Cerebellar cortex (tissue), 1 donor: Measurements from ENCODE around the gene CCDC6.
A peak's percentile ranks its signal among the peaks of the same experiment; 100 is the strongest.

Experiments used
- DNase-seq: peaks from one replicate; pipeline ENCODE4 v3.0.0-alpha.2; 2015; ENCODE audit warnings: low spot score

The CCDC6 gene

GRCh38 chr10:59851864-59852263 is 54.5 kb downstream of the CCDC6 start:
- no peak for DNase-seq

GRCh38 chr10:59847888-59848287 is 58.5 kb downstream of the CCDC6 start:
- DNase-seq: no peak

DNA sequence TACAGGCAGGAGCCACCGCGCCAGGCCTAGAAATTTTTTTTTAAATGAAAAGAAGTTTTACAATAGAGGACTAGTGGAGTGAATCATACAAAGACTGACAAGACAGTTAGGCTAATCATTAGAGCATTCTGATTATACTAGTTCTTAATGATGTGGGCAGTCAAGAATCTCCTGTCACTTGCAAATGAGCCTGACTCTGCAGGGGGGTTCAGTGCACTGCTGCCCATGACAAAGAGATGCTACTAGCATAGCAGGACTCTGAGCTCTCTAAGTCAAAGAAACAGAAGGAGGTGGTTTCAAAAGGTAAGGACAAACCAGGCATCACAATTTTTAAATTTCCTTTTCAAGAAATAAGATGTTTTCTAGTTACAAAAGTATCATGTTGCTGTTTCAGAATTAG is 59.0 kb downstream of the CCDC6 start:
- no peak for DNase-seq

GRCh38 chr10:59844436-59844835 is 61.9 kb downstream of the CCDC6 start:
- DNase-seq: no peak

DNA sequence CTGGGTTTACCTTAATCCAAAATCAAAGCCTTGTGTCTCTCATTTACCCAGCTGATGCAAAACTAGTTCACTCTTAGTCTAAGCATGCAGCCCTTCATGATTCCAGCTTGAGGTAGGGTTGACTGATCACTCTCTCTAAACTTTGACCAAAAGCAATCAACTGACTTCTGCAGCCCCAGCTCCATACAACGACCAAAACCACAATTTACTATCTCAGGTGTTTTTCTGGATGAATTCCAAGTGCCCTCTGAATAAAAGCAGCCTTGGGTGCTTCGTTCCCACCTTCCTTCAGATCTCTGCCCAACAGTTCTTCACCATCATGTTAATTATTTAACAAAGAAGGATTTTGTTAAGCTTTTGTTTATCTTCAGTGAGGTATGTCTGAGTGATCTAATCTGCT is 62.6 kb downstream of the CCDC6 start:
- no peak for DNase-seq

DNA sequence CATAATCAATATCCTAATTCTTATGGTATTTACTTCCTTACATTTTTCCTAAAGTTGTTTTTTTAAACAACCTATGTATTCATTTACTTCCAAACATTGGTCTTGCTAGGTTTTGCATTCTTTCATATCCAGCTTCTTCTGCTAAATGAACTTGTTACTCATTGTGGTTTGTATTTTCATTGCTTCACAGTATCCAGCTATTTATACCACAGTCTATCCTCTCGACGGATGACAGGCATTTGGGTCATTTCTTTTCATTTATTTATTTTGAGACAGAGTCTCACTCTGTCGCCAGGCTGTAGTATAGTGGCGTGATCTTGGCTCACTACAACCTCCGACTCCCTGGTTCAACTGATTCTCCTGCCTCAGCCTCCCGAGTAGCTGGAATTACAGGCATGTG is 66.8 kb downstream of the CCDC6 start:
- DNase-seq: no peak

- no peak for DNase-seq
These were observed 68.1 kb downstream of the CCDC6 start for GRCh38 chr10:59838085-59838789.

GRCh38 chr10:59833810-59834209 is 72.5 kb downstream of the CCDC6 start:
- no peak for DNase-seq

DNA sequence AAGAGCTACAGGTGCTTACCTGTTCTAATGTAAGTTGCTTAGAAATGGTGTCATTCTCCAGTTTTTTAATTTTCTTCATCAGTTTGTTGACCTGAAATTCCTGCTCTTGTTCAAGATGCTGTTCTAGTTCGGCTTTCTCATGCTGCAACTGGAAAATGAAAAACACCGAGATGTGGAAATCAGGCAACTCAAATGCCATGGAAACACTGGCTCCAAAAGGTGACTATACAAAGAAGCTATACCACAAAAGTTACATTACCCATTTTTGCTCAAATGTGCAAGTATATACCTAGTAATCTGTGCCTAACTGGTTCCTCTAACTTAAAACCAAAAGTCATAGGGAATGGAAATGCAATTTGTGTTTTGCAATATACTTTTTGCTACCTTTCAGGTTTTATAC is 73.8 kb downstream of the CCDC6 start:
- DNase-seq: no peak

GRCh38 chr10:59831658-59832503 is 74.5 kb downstream of the CCDC6 start:
- DNase-seq: no peak

DNA sequence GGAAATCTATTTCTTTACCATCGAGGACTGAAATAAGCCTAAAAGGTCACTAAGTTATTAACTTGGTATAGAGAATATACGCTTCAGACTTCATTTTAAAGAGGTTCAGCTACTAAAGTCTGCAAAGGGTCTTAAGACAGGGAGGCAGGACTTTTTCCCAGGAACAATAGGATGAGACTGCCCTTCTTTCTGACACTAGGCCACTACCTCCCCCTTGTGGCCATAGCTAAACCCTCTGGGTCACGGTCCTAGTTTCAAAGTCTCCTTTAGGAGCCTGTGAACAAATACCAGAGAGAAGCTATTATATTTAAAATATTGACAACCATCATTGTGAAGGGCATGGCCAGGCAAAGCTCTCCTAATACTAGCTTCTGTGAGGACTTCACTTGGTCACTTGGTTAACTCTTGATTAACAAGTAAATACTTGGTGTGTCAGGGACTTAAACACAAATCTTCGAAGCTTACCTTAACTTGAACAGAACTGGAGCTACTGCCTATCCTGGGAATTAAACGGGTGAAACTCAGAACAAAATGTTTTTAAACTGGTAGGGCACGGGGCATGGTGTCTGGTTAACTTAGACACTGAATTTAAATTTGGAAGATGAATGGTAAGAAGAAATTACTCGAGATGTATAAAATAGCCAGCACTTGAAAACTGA is 75.6 kb downstream of the CCDC6 start:
- DNase-seq: peak; percentile 80

DNA sequence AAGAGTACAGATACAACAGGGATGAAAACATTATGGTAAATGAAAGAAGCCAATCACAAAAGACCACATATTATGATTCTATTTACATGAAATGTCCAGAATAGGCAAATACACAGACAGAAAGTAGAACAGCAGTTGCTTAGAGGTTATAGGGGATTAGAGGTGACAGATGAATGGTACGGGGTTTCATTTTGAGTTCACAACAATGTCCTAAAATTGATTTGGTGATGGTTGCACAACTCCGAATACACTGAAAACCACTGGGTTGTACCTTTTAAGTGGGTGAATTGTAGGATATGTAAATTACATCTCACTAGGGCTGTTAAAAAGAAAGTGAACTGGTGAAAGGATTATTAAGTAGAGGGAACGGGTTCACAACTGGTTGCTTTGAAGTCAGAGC is 76.8 kb downstream of the CCDC6 start:
- no peak for DNase-seq

DNA sequence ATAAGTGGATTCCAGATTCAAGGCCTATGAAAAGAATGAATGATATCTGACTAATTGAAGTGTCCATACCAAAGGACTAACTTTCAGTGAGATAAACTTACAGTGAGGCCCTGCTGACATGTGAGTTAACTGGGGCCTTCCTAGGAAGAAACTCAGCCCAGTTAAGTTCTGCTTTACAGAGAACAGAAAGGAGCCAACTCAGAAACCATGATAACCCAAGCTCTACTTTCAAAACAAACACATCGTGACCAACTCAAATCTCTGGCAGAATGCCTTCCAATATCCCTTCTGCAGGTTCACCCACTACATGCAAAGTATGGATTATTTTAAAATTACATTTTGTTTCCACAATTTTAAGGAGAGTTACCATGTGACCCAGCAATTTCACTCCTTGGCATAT is 77.3 kb downstream of the CCDC6 start:
- no peak for DNase-seq

DNA sequence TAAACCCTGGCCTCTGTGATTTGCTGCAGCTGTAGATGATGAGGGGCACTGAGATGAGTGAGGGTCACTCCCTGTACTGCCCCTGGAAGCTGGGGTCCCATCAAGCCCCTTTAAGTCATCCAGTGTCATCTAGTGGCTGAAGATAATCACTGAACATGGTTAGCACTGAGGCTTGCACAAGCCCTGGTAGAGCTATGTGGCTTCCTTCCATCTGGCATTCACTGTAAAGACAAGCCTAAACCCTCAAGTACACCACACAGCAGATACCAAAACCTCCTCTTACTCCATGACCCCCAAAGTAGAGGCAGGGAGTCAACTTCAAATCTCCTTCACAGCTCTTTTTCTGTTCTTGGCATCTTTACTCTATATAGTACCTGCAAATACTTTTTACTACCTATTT is 80.4 kb downstream of the CCDC6 start:
- DNase-seq: no peak

DNA sequence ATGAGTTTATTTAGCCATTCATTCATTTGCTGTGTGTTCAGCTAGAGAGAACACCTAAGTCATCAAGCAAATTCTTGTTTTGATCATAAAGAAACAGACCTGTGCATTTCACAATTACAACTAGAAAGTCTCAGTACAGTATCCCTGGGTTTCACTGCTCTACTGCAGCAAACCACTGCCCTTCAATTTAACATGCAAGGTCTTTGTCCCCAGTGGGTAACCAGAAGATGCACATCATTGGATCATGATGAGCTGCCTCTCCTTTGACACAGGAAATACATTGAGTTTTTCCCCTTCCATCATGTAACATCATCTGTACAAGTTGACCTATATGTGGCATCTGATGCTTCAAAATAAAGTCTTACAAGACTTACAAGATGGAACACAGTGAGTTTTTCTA is 82.6 kb downstream of the CCDC6 start:
- no peak for DNase-seq

DNA sequence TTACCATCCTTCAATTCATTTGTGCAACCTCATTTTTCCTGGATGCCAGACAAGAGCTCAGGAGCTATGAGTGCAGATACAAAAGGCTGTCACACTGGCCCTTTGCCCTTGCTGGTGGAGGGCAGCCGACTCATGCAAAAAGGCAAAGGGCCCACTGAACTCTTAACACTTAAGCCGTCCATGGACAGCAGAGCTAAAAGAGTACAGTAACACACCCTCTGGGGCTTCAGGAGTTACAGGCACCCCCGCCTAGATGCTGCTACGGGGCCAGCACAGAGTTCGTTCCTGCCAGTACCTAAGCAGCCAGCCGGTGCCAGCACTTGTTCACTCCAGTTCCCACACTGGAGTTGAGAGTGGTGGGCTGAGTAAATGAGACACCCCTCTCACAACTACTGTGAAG is 83.2 kb downstream of the CCDC6 start:
- peak; percentile 44 for DNase-seq

- DNase-seq: no peak
These were observed 85.9 kb downstream of the CCDC6 start for GRCh38 chr10:59820471-59820870.

GRCh38 chr10:59819683-59820082 is 86.7 kb downstream of the CCDC6 start:
- no peak for DNase-seq

DNA sequence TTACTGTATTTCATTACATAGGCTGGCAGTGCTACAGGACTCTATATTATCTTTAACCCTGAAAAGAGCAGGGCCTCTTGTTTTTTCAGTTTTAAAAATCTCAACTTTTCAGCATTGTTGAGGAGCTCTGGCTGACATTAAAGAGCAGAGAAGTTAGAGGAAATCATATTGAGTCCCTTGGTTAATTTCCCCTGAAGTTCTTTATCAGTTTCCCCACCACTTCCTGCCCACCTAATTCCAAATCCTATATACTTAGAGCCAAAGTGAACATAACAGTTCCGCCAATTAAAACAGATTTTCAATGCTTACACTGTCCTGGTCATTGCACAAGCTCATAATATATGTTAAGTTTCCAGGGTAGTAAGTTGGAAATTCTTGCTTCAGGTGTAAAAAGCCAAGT is 87.1 kb downstream of the CCDC6 start:
- DNase-seq: no peak

DNA sequence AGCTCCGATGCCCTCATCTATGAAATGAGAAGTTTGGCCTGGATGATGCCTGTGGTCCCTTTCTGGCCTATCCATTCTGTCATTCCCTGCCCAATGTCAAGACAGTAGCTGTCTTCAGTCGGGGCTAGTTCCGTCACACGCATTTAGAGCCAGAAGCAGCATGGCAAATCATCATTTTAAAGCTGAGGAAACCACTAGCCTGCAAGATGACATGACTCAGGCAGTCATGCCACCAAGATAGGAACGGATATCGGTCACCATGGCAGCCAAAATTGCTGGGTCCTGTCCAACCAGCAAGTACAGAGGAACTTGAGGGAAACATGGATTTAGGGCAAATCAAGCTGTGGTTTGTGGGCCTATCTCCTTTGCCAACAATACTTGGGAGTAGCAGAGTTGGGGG is 88.6 kb downstream of the CCDC6 start:
- no peak for DNase-seq

DNA sequence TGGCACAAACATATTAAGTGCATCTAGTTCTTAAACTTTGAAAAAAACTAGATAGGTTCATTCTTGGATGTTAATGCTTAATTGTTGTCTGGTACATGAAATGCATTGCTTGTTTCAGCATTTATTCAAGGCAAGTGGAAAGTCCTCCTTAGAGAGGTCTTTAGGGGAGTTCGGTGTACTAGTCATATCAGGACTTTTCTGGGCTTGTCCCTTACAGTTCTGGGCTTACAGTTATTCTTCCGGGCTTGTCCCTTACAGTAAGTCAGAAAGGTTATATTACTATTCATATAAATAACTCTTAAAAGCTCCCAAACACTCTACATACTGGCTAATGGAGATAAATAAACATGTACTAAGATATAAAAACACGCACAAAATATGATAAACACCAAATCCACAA is 91.5 kb downstream of the CCDC6 start:
- no peak for DNase-seq

GRCh38 chr10:59812519-59813122 is 93.7 kb downstream of the CCDC6 start:
- no peak for DNase-seq

- no peak for DNase-seq
These were observed 96.7 kb downstream of the CCDC6 start for GRCh38 chr10:59809644-59809974.
